ENCODE results near the gene MECP2. TPM values are rescaled to one million over a fixed set of nuclear protein-coding genes. Genes with fewer than 3 reads are reported as not detected.
A peak's percentile ranks its signal among the peaks of the same experiment; 100 is the strongest.

MECP2 gene
- total RNA-seq, 2 experiments from 2014 or later = 63.7 to 65.1 TPM

GRCh38 chrX:154064637-154065435, 32.7 kb downstream of the MECP2 start:
- no peak for TF ChIP-seq CTCF (IDR thresholded peaks at IDR 0.05)
- no peaks in the 10 kb centered on the region for H3K9me3 Mint-ChIP-seq
- H3K27me3 Mint-ChIP-seq = no peaks in the 10 kb centered on the region
- peaks cover 8% of the 10 kb centered on the region for H3K36me3 Mint-ChIP-seq (ENCODE audit: low read depth)
- H3K4me3 Mint-ChIP-seq = no peak overlapping the region
- no peak for ATAC-seq
- intact Hi-C loops (cut with micrococcal nuclease) = no loop called here
- peak overlapping the region; percentile 75 for H3K27ac Mint-ChIP-seq
- no peak for DNase-seq
- H3K4me1 Mint-ChIP-seq (ENCODE audit: low read depth) = peaks cover 62% of the 10 kb centered on the region
- POLR2A ChIA-PET = no interaction called here
- CTCF ChIA-PET = no interaction called here

- Mint-ChIP-seq H3K4me3 (no peak overlapping the region), H3K36me3 (ENCODE audit: low read depth) (peaks cover 9% of the 10 kb centered on the region), H3K27me3 (no peaks in the 10 kb centered on the region), H3K9me3 (no peaks in the 10 kb centered on the region), H3K27ac (peak overlapping the region; percentile 75), H3K4me1 (ENCODE audit: low read depth) (peaks cover 74% of the 10 kb centered on the region)
- TF ChIP-seq CTCF (IDR thresholded peaks at IDR 0.05) = no peak
- ATAC-seq (peak; percentile 59), DNase-seq (no peak)
- ChIA-PET CTCF (no interaction called here), POLR2A (no interaction called here)
- intact Hi-C loops (cut with micrococcal nuclease) = no loop called here
Measured at GRCh38 chrX:154063234-154063633, 34.3 kb downstream of the MECP2 start.

- ChIA-PET CTCF (interaction anchor here (0.9 to 2.3 kb wide), 3 partner anchors 10 to 30 kb away, joined by 3 to 11 read pairs (median 3); no protein-coding TSS in a partner anchor), POLR2A (no interaction called here)
- Mint-ChIP-seq H3K4me3 (no peak overlapping the region), H3K36me3 (ENCODE audit: low read depth) (peaks cover 19% of the 10 kb centered on the region), H3K27ac (peak overlapping the region; percentile 60), H3K4me1 (ENCODE audit: low read depth) (peaks cover 77% of the 10 kb centered on the region), H3K27me3 (no peaks in the 10 kb centered on the region), H3K9me3 (no peaks in the 10 kb centered on the region)
- DNase-seq = no peak
- intact Hi-C loops (cut with micrococcal nuclease) = no loop called here
- ATAC-seq = no peak
- TF ChIP-seq CTCF (IDR thresholded peaks at IDR 0.05) = no peak
Measured at GRCh38 chrX:154061801-154062200, 35.7 kb downstream of the MECP2 start.

- Mint-ChIP-seq H3K36me3 (ENCODE audit: low read depth) (peaks cover 24% of the 10 kb centered on the region), H3K27me3 (no peaks in the 10 kb centered on the region), H3K4me3 (no peak overlapping the region), H3K9me3 (no peaks in the 10 kb centered on the region), H3K27ac (peak overlapping the region; percentile 82), H3K4me1 (ENCODE audit: low read depth) (peaks cover 76% of the 10 kb centered on the region)
- ATAC-seq (no peak), DNase-seq (no peak)
- ChIA-PET POLR2A (no interaction called here), CTCF (interaction anchor here (2.3 kb wide), 1 partner anchor 8 kb away, joined by 11 read pairs; no protein-coding TSS in a partner anchor)
- intact Hi-C loops (cut with micrococcal nuclease) = no loop called here
- no peak for TF ChIP-seq CTCF (IDR thresholded peaks at IDR 0.05)
Measured at GRCh38 chrX:154059729-154060245, 37.7 kb downstream of the MECP2 start.

GRCh38 chrX:154059231-154059630, 38.3 kb downstream of the MECP2 start:
- POLR2A ChIA-PET = no interaction called here
- Mint-ChIP-seq H3K9me3 (no peaks in the 10 kb centered on the region), H3K4me3 (no peak overlapping the region), H3K4me1 (ENCODE audit: low read depth) (peaks cover 71% of the 10 kb centered on the region), H3K27ac (peak overlapping the region; percentile 82), H3K36me3 (ENCODE audit: low read depth) (peaks cover 20% of the 10 kb centered on the region), H3K27me3 (no peaks in the 10 kb centered on the region)
- DNase-seq (no peak), ATAC-seq (no peak)
- CTCF ChIA-PET = no interaction called here
- intact Hi-C loops (cut with micrococcal nuclease) = no loop called here
- no peak for TF ChIP-seq CTCF (IDR thresholded peaks at IDR 0.05)
